Mucosa of descending colon (tissue), 3 donors: Measurements from ENCODE around the gene OR4F6. TPM values are rescaled to one million over a fixed set of nuclear protein-coding genes. Genes with fewer than 3 reads are reported as not detected.

Experiments
- ATAC-seq: fragments of 200-7000 bp; cut with Tn5 transposase; one replicate; pipeline ENCODE4 v1.9.1; 2020; ENCODE audit warnings: mild to moderate bottlenecking, moderate library complexity
- DNase-seq, 3 donors: peaks; one replicate each; pipeline ENCODE4 v3.0.0-alpha.2; 2020
- H3K36me3 ChIP-seq: fragments of 200-600 bp; one replicate; pipeline ENCODE4 v1.8.0; 2021; ENCODE audit warnings: low read depth, mild to moderate bottlenecking
- H3K4me1 ChIP-seq: fragments of 200-600 bp; one replicate; pipeline ENCODE4 v1.8.0; 2021; ENCODE audit warnings: low read depth, mild to moderate bottlenecking
- H3K4me3 ChIP-seq: fragments of 200-600 bp; one replicate; pipeline ENCODE4 v1.8.0; 2021; ENCODE audit warnings: mild to moderate bottlenecking
- H3K9me3 ChIP-seq: fragments of 200-600 bp; one replicate; pipeline ENCODE4 v1.8.0; 2021; ENCODE audit warnings: mild to moderate bottlenecking
- CTCF ChIP-seq: fragments of 200-600 bp; IDR thresholded peaks from one replicate; pipeline ENCODE4 v1.8.0; 2022; ENCODE audit warnings: antibody characterized with exemption, mild to moderate bottlenecking
- intact Hi-C, 2 donors: fragments of 100-400 bp; cut with DNase I in 1 of 2; cut with micrococcal nuclease in 1 of 2; formaldehyde crosslinking; loops; one replicate each; pipeline versions ENCODE4 v1.11.0 to v1.11.1; 2022; cut with DNase I, micrococcal nuclease
- total RNA-seq, 3 donors: library from RNA; stranded (reverse); fragmentation: NEBNext Ultra II Directional in 2 of 3; extraction: Animal tissue kit (Norgen Biotek cat#: 25700) in 2 of 3; gene quantifications; one replicate each; pipeline versions ENCODE4 v1.2.1 to v1.2.4, GENCODE V29; 2021 to 2023
- donor health status: DM: no; HTN: no; CAD: no; lungs with moderate emphysema.
- donor health status: DM: no; HTN: no; CAD: no.
- donor health status: DM: no; HTN: yes; CAD: no.

The OR4F6 gene
- total RNA-seq, 3 donors from 2014 or later = not detected

GRCh38 chr15:101810876-101811275, 7.6 kb downstream of the OR4F6 start:
- no peak for TF ChIP-seq CTCF
- DNase-seq (no peak), ATAC-seq (no peak)
- no peaks in the 10 kb centered on the region for H3K4me1 ChIP-seq
- intact Hi-C loops = no loop called here
- no peaks in the 10 kb centered on the region for H3K36me3 ChIP-seq
- no peak overlapping the region for H3K4me3 ChIP-seq
- H3K9me3 ChIP-seq = no peaks in the 10 kb centered on the region

- DNase-seq (no peak), ATAC-seq (no peak)
- no peaks in the 10 kb centered on the region for H3K36me3 ChIP-seq
- intact Hi-C loops = no loop called here
- no peaks in the 10 kb centered on the region for H3K9me3 ChIP-seq
- no peaks in the 10 kb centered on the region for H3K4me1 ChIP-seq
- H3K4me3 ChIP-seq = no peak within 1 kb of the TSS
- no peak for TF ChIP-seq CTCF
Observed at GRCh38 chr15:101811902-101812301, 8.6 kb downstream of the OR4F6 start, which contains the start of gene OR4F15. Gene OR4F15 (plus strand): TSS chr15:101812202. CDS start chr15:101818187, 5,985 bp downstream.

GRCh38 chr15:101813803-101814534, 10.7 kb downstream of the OR4F6 start:
- intact Hi-C loops = no loop called here
- no peak for ATAC-seq

GRCh38 chr15:101820781-101821180, 17.5 kb downstream of the OR4F6 start:
- ATAC-seq (no peak), DNase-seq (no peak)
- Histone ChIP-seq H3K36me3 (no peaks in the 10 kb centered on the region), H3K9me3 (no peaks in the 10 kb centered on the region), H3K4me3 (no peak overlapping the region), H3K4me1 (no peaks in the 10 kb centered on the region)
- TF ChIP-seq CTCF = no peak
- intact Hi-C loops = no loop called here

More at GRCh38 chr15:101813803-101814534, 10.7 kb downstream of the OR4F6 start:
- Histone ChIP-seq H3K9me3 (no peaks in the 10 kb centered on the region), H3K4me1 (no peaks in the 10 kb centered on the region), H3K36me3 (no peaks in the 10 kb centered on the region), H3K4me3 (no peak overlapping the region)
- no peak for DNase-seq
- no peak for TF ChIP-seq CTCF

GRCh38 chr15:101827257-101827656, 23.9 kb downstream of the OR4F6 start:
- Histone ChIP-seq H3K9me3 (no peaks in the 10 kb centered on the region), H3K4me3 (no peak overlapping the region), H3K4me1 (no peaks in the 10 kb centered on the region), H3K36me3 (no peaks in the 10 kb centered on the region)
- no peak for TF ChIP-seq CTCF
- DNase-seq (no peak), ATAC-seq (no peak)
- intact Hi-C loops = no loop called here
